Measurements from ENCODE around the gene CORO6.

GRCh38 chr17:29595107-29595942 lies 27.4 kb downstream of the CORO6 start:
- TF ChIP-seq CTCF (IDR thresholded peaks at IDR 0.05), result no peak
- no peak for TF ChIP-seq POLR2A (IDR thresholded peaks at IDR 0.05)
